Body of pancreas (tissue), 4 donors: ENCODE data around the gene FYCO1. TPM values are rescaled to one million over a fixed set of nuclear protein-coding genes. Genes with fewer than 3 reads are reported as not detected.

Experiments used
- ATAC-seq: fragments of 150-250 bp; one replicate; pipeline ENCODE4 v1.9.1; 2016
- DNase-seq, 4 donors: peaks; one replicate each; pipeline ENCODE4 v3.0.0-alpha.2; 2019
- H3K27ac ChIP-seq, 4 donors: fragments of 200-600 bp; sonication (generic); 1 replicate in 3 of 4; 2 replicates in 1 of 4; pipeline versions ENCODE4 v1.5.1 to v1.6.1; 2016 to 2019; ENCODE audit warnings: mild to moderate bottlenecking in 1 of 4, mixed read lengths in 1 of 4, moderate library complexity in 1 of 4
- H3K27me3 ChIP-seq, 2 donors: fragments of 200-600 bp; sonication (generic); one replicate each; pipeline ENCODE4 v1.6.0; 2016; ENCODE audit warnings: mild to moderate bottlenecking in 1 of 2
- H3K36me3 ChIP-seq, 2 donors: fragments of 200-600 bp; sonication (generic); replicated peaks in 1 of 2; 2 replicates each; pipeline ENCODE4 v1.5.1; 2016; ENCODE audit warnings: low read depth in 2 of 2; ENCODE audit not compliant: insufficient read depth in 1 of 2
- H3K4me1 ChIP-seq: fragments of 200-600 bp; sonication (generic); one replicate; pipeline ENCODE4 v1.6.0; 2016
- H3K4me3 ChIP-seq, 2 donors: fragments of 200-600 bp; sonication (generic); 1 replicate in 1 of 2; 2 replicates in 1 of 2; pipeline ENCODE4 v1.5.1; 2016 to 2019
- H3K9me3 ChIP-seq, 3 donors: fragments of 200-600 bp; sonication (generic); 1 replicate in 2 of 3; 2 replicates in 1 of 3; pipeline ENCODE4 v1.5.1; 2016
- POLR2A ChIP-seq, 3 donors: fragments of 450-650 bp; IDR thresholded peaks; one replicate each; pipeline ENCODE4 v1.6.1; 2016; ENCODE audit warnings: antibody characterized with exemption in 3 of 3, mild to moderate bottlenecking in 2 of 3
- WGBS, 2 donors: methylation state at CpG; one replicate each; pipeline ENCODE4 v1.1.5; 2017; 5-methylcytosine and 5-hydroxymethylcytosine counted together
- intact Hi-C: fragments of 100-400 bp; cut with DNase I; formaldehyde crosslinking; loops from one replicate; pipeline ENCODE4 v1.15.1; 2023
- total RNA-seq, 2 donors: library from RNA; depleted of rRNA; stranded (reverse); fragments of >200 nt; gene quantifications; one replicate each; pipeline ENCODE4 v1.1.0, GENCODE V29; 2016
- TF ChIP-seq, protein P1 (sequence below), 7 experiments: fragments of 450-650 bp in 4 of 7; fragments of 200-600 bp in 3 of 7; sonication (generic) in 3 of 7; IDR thresholded peaks; one replicate each; pipeline ENCODE4 v1.5.1; 2016 to 2019; ENCODE audit warnings: antibody characterized with exemption in 7 of 7

FYCO1 gene
- total RNA-seq, 2 donors from 2014 or later, result 20.0 to 25.4 TPM

GRCh38 chr3:45983770-45984169 lies 11.9 kb downstream of the FYCO1 start:
- no peak overlapping the region for H3K4me3 ChIP-seq
- no peaks in the 10 kb centered on the region for H3K27me3 ChIP-seq
- H3K4me1 ChIP-seq, result peaks cover 58% of the 10 kb centered on the region
- DNase-seq, result no peak
- H3K36me3 ChIP-seq, result peaks cover 0 to 14% of the 10 kb centered on the region in 2 donors
- no peaks in the 10 kb centered on the region for H3K9me3 ChIP-seq
- 38 to 65% methylated on average over 3 of the region's 3 CpGs for WGBS, 2 donors
- intact Hi-C loops, result no loop called here
- peak overlapping the region in 2 of 4 donors; percentile 15 to 91 for H3K27ac ChIP-seq
- TF ChIP-seq, protein P1, sequence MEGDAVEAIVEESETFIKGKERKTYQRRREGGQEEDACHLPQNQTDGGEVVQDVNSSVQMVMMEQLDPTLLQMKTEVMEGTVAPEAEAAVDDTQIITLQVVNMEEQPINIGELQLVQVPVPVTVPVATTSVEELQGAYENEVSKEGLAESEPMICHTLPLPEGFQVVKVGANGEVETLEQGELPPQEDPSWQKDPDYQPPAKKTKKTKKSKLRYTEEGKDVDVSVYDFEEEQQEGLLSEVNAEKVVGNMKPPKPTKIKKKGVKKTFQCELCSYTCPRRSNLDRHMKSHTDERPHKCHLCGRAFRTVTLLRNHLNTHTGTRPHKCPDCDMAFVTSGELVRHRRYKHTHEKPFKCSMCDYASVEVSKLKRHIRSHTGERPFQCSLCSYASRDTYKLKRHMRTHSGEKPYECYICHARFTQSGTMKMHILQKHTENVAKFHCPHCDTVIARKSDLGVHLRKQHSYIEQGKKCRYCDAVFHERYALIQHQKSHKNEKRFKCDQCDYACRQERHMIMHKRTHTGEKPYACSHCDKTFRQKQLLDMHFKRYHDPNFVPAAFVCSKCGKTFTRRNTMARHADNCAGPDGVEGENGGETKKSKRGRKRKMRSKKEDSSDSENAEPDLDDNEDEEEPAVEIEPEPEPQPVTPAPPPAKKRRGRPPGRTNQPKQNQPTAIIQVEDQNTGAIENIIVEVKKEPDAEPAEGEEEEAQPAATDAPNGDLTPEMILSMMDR (IDR thresholded peaks at IDR 0.05), result no peak
- no peak for TF ChIP-seq POLR2A (IDR thresholded peaks at IDR 0.05)
- no peak for ATAC-seq

GRCh38 chr3:45981346-45982074 lies 14.1 kb downstream of the FYCO1 start:
- Histone ChIP-seq H3K27me3 (no peaks in the 10 kb centered on the region), H3K9me3 (no peaks in the 10 kb centered on the region), H3K4me3 (no peak overlapping the region), H3K27ac (no peak overlapping the region), H3K36me3 (peaks cover 0 to 14% of the 10 kb centered on the region in 2 donors), H3K4me1 (peaks cover 43% of the 10 kb centered on the region)
- DNase-seq, result no peak
- TF ChIP-seq, protein P1 (IDR thresholded peaks at IDR 0.05), result no peak
- no peak for TF ChIP-seq POLR2A (IDR thresholded peaks at IDR 0.05)
- intact Hi-C loops, result no loop called here
- ATAC-seq, result no peak
- 40 to 44% methylated on average over 2 of the region's 2 CpGs for WGBS, 2 donors

DNA sequence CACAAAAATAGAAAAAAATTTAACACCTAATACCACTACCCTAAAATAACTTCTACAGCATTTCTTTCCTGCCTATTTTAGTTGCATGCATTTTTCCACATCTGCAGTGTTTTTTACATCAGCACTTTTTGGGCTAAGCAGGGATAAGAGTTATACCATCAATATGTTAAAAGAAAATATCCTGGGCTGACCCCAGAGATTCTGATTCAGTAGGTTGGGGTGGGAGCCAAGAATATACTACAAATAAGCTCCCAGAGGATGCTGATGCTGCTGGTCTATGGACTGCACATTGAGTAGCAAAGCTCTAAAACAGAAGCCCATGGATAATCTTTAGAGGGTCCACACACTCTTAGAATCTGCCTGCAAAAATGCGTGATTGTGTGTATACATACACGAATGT lies 14.8 kb downstream of the FYCO1 start:
- ATAC-seq, result no peak
- WGBS, 2 donors, result 94 to 98% methylated on average over 2 of the region's 2 CpGs
- H3K36me3 ChIP-seq, result peaks cover 0 to 14% of the 10 kb centered on the region in 2 donors

DNA sequence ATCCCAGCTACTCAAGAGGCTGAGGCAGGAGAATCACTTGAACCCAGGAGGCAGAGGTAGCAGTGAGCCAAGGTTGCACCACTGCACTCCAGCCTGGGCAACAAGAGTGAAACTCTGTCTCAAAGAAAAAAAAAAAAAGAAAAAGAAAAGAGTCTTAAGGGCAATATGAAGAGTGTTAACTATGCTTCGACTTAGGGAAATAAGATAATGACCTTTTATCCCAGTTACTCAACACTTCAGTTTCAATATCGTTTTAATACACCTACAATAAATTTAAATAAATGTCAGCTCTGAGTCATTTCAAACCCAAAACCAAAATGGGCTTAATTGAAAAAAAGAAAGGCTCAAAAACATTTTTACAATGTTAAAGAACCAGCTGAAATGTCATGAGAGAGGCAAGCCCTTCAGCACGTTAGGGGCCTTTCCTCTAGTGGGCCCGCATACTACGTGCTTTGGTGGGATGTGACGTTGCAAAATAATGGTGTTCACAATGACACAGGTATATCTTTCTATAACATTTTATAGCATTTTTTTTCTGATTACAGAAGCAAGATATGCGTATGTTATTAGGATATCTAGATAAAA lies 15.3 kb downstream of the FYCO1 start:
- Histone ChIP-seq H3K27ac (no peak overlapping the region), H3K9me3 (no peaks in the 10 kb centered on the region), H3K36me3 (peaks cover 0 to 14% of the 10 kb centered on the region in 2 donors), H3K27me3 (no peaks in the 10 kb centered on the region), H3K4me3 (no peak overlapping the region), H3K4me1 (peaks cover 31% of the 10 kb centered on the region)
- DNase-seq (no peak), ATAC-seq (no peak)
- TF ChIP-seq, protein P1 (IDR thresholded peaks at IDR 0.05), result no peak
- no peak for TF ChIP-seq POLR2A (IDR thresholded peaks at IDR 0.05)
- 86 to 88% methylated on average over 7 of the region's 7 CpGs for WGBS, 2 donors
- intact Hi-C loops, result no loop called here

More for the DNA sequence above, 14.8 kb downstream of the FYCO1 start:
- Histone ChIP-seq H3K4me1 (peaks cover 36% of the 10 kb centered on the region), H3K4me3 (no peak overlapping the region), H3K27me3 (no peaks in the 10 kb centered on the region), H3K27ac (no peak overlapping the region), H3K9me3 (no peaks in the 10 kb centered on the region)
- DNase-seq, result no peak
- no peak for TF ChIP-seq POLR2A (IDR thresholded peaks at IDR 0.05)
- TF ChIP-seq, protein P1 (IDR thresholded peaks at IDR 0.05), result no peak
- intact Hi-C loops, result no loop called here
